ENCODE measurements around the gene SREBF1.

Gene SREBF1

DNA sequence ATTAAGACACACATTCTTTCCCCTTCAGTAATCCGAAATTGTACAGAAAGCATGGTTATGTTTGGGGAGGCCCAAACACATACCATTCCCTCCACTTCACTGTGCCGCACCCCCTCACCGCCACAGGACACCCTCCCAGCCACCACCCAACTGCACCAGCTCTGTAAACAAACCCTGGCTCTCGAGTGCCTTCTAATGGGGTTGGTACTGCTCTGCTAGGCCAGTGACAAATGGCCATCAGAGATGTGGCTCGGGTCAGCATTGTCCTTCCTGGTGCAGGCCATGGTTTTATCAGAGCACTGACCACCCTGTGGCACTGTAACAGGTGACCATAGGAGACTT, 24.0 kb upstream of the SREBF1 start:
- peak in 2 of 10 donors; percentile 24 to 62 for DNase-seq
- intact Hi-C loops (cut with DNase I) = loop anchor here (1.0 kb wide), 2 partner anchors 48 to 179 kb away; partner anchors contain the start of gene RAI1

DNA sequence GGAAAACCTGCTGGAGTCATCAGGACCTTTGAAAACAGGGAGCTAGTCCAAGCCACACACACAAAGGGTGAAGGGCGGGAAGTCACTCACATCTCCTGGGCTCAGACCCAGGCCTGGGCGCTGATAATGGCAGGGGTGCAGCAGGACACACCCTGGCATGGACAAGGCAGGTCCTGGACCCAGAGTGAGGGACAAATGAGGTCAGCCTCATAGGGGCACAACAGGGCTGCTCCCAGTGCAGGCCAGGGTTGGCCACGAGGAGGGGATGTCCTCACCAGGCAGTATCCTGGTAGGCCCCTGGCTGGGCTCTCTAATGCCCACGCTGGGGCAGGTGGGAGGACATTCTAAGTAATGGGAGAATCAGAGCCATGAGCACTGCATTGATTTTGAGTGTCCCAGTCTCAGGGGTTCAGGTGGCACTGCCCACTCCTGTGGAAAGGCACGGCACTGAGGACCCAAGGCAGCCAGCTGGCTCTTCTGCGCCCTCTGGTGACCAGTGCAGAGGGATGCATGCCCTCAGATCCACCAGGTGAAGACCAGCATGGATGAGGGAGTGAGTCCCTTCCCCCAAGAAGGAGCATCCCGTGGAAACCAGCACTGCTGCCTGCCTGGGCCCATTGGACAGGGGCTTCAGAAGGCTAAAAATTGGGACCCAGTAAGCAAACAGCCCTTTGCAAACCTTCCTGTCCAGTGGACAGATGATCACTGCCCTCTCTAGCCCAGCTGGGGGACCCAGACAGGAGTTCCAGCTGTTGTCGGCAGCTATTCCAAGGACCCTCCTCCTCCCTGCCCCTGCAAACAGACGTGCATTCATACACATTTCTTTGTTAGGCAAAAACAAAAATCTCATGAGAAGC, 23.4 kb upstream of the SREBF1 start:
- intact Hi-C loops (cut with DNase I) = loop anchor here (1.0 kb wide), 2 partner anchors 48 to 179 kb away; partner anchors contain the start of gene RAI1
- peak; percentile 66 to 97 (median 78) for DNase-seq

DNA sequence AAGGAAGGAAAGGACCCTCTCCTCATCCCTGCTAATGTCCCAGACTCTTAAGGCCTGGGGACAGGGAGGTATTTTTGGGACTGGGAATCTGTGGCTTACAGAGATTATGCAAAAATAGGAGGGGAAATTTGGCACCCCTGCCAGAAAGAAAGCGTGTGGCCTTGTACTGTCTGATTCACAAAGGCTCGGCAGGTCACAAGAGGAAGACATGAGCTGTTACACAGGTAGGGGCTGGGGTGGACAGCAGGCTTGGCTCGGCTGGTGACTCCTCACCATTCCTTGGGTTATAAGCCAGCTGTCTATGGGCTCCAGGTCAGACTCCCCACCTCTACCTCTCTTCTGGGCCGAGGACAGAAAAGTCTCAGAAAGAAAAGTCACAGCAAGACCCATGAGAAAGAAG, 20.7 kb upstream of the SREBF1 start:
- peak in 1 of 10 donors; percentile 2 for DNase-seq
- intact Hi-C loops (cut with DNase I) = no loop called here

DNA sequence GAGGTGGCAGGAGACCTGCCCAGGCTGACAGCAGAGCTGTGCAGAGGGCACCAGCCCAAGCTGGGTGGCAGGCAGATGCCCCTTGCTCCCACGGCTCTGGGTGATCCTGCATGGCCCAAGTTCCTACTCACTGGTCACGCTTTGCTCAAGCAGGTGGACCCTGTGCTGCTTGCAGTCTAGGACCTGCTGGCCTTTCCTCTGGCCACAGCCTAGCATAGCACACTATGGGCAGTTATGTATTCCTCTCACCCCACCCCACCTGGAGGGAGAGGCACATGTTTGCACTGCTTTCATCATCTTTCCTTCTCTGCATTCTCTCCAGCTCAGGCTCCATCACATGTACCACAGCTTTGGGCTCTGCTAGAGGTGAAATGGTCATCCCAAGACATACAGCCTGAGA, 19.6 kb upstream of the SREBF1 start:
- DNase-seq = no peak

DNA sequence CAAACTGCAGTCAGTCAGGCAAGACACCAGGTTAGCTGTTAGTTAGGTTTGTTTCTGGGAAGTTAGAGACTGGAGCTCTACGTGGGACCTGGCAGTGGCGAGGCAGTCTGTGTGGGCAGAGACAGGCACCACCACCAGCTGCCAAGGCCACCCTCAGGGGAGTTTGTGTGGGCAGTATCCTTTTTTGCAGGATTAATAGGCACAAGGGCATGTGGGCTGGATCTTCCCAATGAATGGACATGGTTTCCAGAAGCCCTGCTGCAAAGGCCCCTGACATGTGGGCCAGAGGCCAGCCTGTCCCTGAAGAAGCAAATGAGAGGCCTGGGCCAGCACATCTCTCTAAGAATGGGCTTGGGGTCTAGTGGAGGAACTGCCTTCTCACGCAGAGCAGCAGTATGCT, 19.2 kb upstream of the SREBF1 start:
- intact Hi-C loops (cut with DNase I) = no loop called here
- peak in 2 of 10 donors; percentile 48 to 76 for DNase-seq

More for the DNA sequence above, 19.6 kb upstream of the SREBF1 start:
- intact Hi-C loops (cut with DNase I) = no loop called here

DNA sequence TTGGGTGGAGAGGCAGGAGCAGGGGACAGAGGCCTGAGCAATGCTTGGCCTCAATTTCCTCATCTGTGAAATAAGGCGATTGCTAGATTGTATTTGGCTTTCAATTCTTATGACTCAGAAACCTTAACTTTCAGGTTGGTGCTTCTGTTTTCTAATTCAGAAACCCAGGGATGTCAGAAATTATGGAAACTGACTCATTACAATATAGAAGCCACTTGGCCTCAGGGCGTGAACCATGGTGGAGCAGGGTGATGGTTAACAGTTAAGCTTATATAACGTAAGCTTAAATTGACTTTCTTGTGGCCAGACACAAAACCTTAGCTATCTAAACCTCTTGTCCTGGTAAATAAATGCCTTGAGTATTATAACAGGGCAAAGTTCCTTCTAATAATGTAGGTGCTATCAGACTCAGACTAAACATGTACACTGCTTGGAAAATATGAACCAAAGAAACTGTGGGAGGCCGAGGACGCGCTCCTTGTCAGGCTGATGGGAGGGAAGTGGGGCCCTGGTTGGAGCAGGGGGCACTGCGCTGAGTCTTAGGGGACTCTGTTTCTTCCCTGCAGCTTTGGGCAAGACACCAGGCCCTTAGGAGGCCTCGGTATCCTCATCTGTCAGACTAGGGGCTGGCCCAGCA, 17.1 kb upstream of the SREBF1 start:
- DNase-seq = peak in 1 of 10 donors; percentile 21
- intact Hi-C loops (cut with DNase I) = no loop called here

DNA sequence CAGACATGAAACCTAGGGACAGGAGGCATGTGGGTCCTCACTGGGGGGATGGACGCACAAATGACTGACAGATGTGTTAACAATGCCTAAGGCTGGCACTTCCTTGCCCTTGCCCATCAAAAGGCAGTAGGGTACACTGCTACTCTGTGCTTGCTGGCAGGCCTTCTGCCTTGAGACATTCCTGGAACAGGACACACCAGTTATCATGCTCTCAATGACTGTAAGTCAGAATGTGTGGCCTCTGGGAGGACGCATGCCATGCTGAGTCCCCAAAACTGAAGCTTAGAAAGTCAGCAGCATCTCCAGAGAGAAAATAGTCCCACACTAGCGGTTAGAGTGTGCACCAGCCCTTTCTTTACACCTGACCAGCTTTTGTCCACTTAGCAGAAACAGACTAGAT, 16.1 kb upstream of the SREBF1 start:
- DNase-seq = peak in 1 of 10 donors; percentile 6
- intact Hi-C loops (cut with DNase I) = no loop called here

DNA sequence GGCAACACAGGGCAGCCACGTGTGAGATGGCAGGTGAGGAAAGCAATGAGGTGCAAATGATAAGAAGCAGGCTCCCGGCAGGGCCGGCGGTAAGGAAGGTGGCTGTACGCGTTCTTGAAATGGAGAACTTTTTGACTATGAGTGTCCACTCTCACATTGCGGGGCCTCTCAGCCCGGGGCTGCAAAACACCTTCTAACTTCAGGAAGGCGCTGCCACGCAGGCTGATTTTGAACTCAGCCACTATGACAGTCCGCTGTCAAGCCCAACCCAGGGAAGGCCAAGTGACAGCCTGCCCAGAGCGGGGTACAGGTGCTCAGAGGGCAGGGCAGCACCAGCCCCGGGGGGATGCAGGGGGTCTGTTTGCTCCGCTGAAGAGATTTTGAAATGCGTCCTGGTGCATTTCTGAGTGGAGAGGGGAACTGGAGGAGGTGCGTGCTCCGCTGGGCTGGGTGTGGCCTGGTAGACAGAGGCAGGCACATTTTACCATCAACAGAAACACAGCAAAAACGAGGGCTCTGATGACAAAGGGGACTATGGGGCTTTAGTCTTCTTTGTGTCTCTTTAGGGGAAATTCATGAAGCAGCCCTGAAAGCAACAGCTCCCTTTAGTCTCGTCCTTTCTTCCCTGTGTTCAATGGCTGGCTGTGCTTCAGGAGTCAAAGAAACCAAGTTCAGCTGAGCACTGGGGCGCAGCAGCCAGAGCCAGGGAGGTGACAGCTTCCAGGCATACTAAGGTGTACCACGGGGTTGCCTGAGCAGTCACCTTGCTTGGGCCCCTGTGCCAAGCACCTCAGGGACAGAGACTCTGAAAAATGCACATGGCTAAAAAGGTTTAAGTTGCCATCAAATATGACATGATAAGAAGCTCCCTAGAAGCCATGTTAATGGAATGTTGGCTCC, 14.6 kb upstream of the SREBF1 start:
- intact Hi-C loops (cut with DNase I) = no loop called here
- DNase-seq = peak in 1 of 10 donors; percentile 55

DNA sequence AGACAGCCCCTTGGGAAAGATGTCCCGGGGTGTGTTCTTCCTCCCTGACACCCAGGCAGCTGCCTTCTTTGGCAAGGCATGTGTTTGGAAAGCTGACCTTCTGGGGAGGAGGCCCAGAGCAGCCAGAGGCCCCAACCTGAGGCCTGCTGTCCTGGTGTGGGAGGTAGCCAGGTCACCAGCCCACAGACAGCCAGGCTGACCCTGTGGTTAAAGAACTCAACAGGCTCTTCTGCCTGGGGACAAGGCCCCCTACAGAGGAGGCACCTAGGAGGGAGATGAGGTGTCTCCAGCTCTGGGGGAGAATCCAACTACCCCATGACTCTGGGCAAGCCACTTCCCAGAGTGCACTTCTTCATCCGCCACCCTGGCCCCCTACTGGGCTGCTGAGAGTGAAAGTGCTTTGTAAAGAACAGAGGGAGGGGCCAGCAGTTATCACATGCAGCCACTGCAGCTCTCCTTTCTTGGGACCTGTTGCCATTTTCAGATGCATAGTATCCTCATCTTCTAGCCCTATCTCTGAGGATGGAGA, 13.1 kb upstream of the SREBF1 start:
- intact Hi-C loops (cut with DNase I) = no loop called here
- DNase-seq = peak in 5 of 10 donors; percentile 36 to 92 (median 62)

DNA sequence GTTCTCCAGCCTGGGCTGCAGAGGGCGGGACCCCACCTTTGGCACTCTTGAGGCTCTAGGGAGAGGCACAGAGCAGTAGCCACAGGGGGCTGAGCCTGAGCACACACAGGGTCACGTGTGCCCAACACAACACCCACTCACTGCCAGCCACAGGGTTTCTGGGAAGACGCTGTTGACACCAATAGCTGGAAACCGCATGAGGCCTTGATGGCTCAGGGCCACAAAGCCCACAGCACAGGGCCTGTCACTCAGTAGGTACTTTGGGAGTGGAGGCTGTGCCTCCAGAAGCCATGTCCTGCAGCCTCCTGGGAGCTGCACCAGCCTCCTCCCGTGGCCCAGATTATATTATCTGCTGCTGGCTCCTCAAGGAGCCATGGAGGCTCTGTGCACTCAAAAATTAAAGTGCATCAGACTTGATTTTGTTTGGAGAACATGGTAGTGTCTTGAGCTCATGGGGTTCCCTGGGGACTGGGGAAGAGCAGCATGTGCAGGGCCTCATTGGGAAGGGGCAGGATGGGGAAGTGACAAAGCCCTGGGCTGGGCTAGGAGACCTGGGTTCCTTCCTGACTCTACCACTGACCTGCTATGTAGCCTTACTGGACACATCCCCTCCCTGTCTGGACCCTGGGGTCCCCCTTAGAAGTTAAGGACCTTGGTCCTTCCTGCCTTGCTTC, 12.5 kb upstream of the SREBF1 start:
- peak in 8 of 10 donors; percentile 46 to 95 (median 70) for DNase-seq
- intact Hi-C loops (cut with DNase I) = no loop called here

DNA sequence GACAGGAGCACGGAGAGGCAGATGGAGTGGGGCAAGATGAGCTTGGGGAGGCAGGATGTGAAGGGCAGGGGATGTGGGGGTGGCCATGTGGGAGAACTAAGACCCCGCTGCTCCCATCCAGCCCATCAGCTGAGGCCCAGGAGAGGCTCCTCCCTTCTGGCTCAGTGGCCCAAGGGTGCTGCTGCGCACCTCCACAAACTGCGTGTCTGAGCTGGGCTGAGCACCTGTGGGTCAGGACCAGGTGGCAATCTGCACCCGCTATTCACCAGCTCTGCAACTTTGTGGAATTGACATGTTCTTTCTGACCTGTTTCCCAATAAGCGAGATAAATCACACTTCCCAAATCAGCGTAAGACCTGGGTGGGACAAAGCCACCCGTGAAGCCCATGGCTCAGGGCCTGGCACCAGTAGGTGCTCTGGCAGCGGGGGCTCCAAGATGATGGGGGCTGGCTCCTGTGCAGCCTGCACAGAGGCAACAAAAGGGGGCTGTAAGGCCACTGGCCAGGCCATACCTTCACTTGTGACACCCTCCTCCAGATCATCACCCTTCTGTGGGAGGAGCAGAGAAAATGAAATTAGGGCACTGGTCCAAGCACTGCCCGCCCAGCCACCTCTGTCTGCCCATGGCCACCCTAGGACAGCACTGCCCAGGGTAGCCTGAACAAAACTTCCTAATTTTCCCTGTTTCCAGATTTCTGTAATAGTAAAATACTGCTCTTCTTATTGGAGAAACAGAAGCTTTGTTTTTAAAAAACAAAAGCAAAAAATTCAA, 11.7 kb upstream of the SREBF1 start:
- intact Hi-C loops (cut with DNase I) = no loop called here
- peak in 1 of 10 donors; percentile 45 for DNase-seq

DNA sequence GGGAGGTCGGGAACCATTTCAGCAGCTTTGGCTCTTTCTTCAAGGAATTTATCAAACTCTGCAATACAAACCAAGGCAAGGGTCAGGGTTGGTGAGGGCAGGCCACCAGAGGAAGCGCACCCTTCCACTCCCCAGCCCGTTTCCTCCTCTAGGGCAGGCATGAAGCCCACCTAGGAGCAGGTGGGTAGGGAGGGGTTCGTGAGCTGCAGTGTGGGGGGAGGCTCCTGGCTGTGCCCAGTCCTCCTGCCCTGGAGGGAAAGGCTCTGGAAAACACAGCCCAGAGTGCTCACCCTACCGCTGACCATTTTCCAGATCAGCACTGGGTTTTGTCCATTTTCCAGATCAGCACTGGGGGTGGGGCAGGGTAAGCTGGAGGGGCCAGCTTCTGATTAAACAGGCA, 10.9 kb upstream of the SREBF1 start:
- DNase-seq = no peak
- intact Hi-C loops (cut with DNase I) = no loop called here

DNA sequence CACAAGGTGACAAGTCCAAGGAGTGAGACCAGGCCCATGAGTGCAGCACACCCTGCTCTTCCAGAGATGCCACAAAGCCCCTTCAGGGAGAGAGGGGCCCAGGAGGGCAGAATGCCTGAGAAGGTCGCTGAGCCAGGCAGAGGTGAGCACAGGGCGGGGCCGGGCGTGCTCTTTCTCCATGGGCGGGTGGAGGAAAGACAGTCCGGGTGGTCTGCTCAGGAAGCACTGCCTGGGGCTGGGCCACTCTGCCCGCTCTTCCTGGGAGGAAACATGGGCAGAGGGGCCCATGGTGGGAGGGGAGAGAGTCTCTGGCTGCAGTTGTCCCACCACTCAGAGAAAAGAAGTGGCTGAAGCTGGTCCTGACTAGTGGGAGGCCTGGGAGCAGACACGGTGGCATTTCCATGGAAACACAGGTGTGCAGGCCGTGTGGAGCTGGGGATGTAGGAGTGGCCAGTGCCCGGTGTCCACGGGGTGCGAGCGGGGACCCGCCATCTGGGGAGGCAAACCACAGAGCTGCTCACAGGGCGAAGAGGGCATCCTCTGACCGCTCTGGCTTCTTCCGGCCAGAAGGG, 10.4 kb upstream of the SREBF1 start:
- intact Hi-C loops (cut with DNase I) = no loop called here
- peak in 1 of 10 donors; percentile 16 for DNase-seq

DNA sequence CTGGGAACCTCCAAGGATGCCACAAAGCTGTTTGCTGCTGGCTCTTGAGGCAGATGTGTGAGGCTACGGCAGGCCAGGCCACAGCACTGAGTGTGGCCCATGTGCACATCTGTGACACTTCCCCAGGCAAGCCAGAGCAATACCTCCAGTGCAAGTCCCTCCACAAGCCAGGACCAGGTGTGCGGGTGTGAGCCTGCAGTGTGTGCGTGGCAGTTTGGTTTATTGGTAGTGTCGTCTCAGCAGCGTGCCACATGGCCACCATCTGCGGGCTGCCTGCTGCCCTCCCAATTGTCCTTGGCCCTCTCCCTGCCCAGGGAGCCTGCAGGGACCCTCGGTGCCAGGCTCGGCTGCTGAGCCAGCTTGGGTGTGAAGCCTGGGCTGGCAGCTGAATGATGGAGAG, 9.9 kb upstream of the SREBF1 start:
- intact Hi-C loops (cut with DNase I) = no loop called here
- DNase-seq = no peak

DNA sequence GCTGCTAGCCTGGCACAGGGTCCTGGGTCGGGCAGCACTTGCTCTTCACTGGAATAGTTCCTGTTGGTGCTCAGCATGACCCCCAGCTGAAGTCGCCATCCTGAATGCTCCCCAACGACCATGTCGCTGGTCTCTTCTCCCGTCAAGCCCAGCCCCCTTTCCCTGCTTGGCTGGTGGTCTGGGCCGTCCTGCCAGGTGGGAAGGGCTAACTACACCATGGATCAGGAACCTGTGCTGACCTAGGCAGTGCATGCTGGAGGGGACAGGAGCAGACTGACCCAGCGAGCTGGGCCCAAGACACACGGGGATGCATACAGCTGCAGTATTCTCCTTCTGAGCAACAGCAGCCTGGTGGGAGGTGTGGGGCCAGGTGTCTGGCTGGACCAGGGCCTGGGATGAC, 9.2 kb upstream of the SREBF1 start:
- DNase-seq = no peak
- intact Hi-C loops (cut with DNase I) = no loop called here

DNA sequence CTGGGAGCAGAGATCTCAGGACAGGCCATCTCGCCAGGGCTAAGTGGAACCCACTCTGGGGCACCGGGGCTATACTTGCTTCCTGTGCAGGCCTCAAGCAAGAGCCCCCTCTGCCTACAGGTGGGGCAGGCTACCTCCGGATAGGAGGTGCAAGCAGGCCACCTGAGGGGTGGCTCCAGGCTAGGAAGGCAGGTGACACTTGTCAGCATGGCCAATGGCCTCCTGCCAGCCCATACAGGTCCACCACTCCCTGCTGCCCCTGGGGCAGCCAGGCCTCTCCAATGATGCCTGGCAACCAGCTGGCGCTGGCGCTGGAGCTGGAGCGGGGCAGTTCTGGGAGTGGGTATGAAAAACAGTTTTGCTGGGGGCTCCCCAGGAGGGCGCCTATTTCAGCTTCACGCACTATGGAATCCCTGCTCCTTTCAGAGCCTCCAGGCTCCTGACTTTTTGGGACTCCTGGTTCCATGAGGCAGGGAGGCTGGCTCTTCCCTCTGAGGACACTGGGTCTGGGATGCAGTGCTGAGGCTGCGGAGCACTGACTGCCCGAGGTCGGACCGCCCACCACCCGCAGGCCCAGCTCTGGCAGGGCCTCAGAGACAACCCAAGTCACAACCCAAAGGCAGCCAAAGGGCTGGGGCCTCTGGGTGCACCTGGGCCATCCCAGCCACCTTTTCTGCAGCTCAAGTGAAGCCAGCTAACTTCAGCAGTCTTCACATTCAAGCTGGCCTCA, 8.4 kb upstream of the SREBF1 start:
- DNase-seq = no peak
- intact Hi-C loops (cut with DNase I) = no loop called here

DNA sequence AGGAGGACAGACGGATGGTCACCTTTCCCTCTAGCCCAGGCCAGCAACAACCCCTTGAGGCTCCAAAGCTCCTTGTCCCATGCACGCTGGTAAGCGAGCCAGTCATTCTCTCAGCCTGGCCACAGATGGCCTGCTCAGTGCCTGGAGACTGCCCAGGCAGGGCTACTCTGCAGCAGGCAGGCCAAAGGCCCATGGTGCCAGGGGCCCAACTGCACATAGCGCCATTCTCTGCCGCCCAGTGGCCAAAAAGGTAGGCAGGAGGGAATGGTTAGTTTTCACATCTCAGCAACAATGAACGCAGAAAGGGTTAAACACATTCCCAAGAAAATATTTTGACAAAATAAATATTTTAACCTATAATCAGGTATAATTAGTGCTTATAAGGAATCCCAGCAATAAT, 7.7 kb upstream of the SREBF1 start:
- peak in 3 of 10 donors; percentile 30 to 95 (median 71) for DNase-seq
- intact Hi-C loops (cut with DNase I) = no loop called here

DNA sequence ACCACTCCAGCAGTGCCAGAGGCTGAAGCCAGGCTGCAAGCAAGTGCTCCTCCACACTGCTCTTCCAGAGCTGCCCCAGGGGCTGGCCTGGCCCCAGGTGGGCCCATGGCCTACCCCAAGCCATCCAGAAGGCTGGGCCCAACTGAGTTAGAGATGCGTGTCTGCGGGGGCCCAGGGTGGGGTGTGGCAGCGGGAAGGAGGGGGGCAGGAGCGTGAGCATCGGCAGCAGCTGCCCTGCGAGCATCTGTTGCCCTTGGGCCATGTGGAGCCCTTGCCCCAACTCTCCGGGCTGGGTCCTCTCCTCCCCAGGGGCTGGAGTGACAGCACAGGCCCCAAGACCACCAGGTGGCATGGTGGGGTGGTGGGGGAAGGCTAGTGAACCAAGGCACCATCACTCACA, 7.3 kb upstream of the SREBF1 start:
- DNase-seq = no peak
- intact Hi-C loops (cut with DNase I) = no loop called here

Measured in posterior cingulate gyrus (tissue), 11 donors.